SKM-1 (cell line): ENCODE data around the gene ASCC1.

ENCODE experiments used
- DNase-seq: peaks from one replicate; lab custom pipeline; 2025; ENCODE audit not compliant: unreplicated experiment; lab: John Stamatoyannopoulos, UW

The ASCC1 gene

DNA sequence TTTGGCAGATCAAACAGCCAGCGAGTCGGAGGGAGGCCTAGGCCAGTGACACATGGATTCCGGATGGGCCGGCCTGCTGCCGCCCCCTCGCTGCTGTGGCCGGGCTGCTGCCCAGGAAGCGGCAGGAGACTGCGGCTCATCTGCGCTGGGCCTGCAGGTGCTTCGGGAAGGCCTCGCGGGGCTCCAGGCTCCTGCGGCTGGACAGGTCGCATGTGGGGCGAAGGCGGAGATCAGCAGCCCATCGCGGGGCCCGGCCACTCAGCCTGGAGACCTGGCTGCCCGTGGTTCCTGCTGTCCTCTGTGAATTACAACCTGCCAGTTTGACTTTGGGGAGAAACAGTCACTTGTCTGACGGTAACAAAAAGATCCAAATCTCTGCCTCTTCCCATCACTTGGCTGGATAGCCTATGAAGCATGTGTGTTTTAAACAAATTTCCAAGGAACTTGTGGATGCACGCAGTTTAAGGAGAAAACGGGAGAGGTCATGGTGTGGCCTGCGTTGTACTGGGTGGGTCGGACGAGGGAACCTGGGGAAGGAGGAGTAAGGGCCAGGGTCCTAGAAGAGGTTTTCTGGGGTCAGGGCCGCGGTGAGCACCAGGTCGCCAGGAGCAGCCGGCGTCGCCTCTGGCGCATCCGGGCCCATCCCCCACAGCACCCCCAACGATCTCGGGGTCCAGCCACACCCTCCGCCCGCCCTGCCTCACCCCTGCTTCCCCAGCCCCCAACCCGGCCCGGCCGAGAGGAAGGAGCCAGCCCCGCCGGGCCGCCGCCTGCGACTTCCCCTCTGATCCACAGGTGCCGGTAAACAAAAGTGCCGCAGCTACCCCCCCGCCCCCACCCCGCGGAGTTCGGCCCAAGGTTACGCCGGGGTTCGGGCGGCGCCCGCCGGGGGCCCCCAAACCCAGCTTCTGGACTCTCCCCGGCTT lies 129.3 kb downstream of the ASCC1 start:
- no peak for DNase-seq

DNA sequence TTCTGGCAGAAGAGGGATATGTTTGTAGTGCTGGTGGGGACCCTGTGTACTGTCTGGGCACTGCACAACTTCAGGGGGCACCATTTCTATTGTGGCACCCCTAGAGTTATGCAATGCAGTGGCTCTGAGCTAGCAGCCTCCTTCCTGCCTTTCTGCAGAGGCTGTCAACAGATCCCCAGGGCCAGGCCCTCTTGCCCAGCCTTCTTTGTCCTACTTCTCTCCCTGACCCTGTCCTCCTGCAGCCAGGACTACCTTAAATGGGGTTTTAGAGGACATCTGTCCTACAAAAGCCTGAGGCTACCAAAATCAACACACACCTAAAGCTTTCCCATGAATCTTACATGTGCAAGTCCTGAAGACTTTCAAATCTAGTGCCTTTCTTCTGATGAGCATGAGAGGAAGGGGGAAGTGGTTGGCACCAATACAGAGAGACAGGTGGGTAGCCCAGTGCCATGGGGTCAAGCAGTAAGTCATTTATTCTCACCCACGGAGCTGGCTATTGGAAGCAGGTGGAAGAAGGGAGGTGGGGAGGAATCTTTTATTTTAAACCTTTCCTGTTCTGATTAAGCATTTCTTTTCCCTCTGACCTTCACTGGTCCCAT lies 130.1 kb downstream of the ASCC1 start:
- DNase-seq: no peak

DNA sequence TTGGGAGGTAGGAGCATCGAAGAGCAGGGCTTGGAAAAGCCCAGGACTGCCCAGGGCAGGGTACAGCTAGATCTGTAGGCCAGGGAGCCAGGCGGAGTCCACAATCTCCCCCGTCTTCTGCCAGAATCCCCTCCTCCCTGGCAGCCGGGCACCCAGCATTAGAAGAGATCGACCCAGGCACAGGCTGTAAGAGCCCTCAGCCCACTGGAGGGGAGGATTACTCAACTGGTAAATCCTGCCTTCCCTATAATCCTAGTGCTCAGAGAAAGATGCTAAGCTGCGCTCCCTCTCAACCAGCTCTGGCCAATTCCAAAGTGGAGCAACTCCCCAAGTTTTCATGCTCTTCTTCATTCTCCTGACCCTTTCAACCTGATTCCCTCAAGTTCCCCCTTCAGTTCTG lies 130.9 kb downstream of the ASCC1 start:
- no peak for DNase-seq

DNA sequence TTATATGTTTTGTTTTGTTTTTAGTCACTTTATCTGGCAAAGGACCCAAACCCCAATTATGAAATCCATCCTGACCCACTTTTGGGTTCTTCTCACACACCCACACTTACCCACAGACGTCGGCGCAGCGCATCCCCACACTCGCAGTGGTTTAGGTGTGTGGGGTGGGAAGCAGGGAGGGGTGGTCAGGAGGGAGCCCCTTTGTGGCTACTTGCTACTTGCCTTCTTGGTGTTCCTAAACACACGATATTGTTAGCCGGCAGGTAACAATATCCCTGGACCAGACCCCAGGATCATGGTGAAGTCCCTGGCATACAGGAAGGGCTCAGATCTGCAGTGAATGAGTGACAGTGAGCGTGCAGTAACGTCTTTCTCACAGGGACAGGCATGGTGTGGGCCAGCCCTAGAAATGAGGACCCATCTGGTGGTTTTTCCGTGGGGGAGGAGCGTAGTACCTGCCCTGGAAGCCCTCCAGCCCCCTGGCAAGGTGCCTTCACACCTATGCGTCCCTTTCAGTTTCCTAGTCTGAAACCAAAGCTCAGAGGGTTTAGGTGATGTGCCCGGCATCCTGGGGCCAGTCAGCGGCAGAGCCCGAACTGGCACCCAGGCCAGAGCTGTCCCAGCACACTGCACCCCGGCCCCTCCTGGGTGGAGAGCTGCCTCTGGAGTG lies 132.2 kb downstream of the ASCC1 start:
- no peak for DNase-seq

DNA sequence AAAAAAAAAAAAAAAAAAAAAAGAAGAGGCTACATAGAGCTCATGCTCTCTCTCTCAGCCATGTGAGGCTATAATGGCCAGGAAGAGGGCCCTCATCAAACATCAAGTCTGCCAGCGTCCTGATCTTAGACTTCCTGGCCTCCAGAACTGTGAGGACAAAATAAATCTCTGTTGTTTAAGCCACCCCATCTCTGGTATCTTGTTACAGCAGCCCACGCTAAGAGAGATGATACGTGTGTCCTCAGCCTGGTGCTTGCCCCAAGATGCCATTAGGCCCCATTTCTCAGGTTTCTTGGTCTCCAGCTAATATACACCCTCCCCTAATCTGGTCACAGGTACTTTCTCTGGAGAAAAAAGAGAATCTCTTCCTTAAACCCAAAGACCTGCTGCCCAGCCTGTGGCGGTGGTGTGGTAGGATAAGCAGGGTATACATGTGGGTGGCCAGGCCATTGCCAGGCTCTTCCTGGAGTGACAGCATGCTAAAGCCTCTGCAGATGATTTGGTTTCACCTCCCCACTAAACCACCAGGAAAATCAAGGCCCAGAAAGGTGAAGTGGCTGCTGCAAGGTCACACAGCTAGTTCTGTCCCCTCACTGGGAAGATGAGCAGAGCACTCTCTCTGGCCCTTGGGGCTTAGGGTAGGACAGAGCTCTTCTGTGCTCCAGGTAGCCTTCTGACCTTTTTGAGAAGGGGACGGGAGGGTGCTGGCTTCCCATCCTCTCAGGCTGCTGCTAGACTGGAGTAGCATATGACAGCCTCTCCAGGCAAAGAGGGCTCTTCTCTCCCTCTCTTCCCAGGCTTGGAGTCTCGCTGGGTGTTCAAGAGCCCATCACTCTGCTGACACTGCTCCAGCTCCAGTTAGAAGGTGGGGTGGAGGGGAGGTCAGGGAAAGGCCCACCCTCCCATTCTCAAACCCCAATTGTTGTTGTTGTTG lies 133.0 kb downstream of the ASCC1 start:
- no peak for DNase-seq

DNA sequence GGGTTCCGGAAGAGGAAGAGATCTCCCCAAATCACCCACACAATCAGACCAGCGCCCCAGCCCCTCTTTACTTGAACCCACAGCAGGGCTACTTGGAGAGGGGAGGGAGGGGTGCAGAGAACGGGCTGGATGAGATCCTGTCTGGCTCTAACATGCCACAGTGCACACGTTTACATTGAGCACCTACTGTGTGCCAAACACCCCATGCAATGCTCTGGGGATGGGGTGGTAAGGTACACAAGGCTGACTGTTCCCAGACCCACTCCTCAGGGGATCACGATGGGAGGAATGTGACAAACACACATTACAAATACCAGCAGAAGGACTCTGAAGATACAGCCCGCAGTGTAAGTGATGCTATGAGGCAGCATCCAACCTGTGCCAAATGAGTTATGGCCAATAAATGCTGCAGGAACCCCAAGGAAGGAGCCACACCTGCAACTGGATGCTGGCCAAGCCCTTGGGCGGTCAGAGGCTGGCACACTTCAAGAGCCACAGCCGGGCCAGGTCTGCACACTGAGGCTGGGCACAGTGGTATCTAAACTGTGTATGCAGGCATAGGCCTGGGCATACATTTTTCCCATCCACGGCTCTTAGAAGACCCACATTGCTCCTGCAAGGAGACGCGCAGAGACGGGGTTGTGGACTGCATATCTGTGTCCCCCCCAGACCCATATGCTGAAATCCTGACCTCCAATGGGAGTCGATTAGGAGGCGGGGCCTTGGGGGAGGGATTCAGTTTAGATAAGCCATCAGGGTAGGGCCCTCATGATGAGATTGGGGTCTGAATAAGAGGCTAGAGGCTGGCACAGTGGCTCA lies 134.1 kb downstream of the ASCC1 start:
- no peak for DNase-seq

DNA sequence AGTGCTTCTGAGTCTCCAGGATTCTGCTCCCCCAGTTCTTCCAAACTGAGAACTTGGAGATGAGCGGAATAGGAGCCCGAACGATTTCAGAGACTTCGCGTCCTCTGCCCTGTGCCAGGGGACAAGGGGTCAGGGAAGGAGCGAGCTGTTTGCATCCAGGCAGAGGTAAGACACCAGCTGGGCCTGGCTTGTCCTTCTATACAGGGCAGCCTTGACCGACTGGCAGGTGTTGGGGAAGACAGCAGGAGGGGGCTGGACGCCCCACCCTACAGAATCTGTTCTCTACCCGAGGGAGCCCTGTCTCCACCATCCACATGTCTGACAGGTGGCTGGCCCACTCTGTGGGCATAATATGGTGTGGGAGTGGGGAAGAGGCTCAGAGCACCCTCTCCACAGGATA lies 134.9 kb downstream of the ASCC1 start:
- DNase-seq: no peak

DNA sequence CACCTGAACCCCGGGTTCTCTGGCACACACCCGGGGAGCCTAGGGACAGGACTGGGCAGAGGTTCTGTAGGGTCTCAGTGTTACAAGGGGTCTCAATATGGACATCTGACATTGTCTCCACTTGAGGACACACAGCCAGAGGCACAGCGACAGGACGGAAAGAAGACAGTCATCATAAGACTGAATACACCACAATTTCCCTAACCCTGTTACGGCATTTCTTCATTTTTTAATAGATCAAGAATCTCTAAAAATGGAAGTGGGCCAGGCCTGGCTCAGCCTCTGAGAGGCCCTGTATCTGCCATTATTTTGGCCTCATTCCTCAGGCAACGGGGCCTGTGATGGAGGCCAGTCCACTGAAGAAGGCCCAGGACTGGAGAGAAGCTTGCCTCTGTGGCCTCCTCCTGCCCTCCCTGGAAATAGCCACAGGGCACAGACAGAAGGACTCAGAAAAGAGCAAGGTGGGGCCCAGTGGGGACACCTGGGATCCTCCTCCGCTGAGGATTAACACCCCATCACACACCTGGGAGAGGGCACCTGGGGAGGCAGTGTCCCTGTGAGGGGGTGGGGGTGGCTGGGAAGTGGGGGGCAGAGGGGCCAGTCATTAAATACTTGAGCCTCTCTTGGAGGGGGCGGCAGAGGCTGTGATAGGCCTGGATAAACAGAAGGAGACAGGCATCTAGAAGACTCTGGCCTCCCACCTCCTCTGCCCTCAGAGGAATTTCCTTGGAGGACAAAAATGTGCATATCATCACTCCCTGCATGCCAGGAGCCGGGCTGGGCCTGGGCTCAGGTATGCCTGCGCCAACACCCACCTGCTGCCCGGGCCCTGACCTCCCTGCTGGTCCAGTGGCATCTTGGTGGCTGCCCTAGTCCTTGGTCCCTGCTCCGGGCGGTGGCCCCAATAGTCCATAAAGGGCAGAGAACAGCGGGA lies 135.8 kb downstream of the ASCC1 start:
- no peak for DNase-seq

DNA sequence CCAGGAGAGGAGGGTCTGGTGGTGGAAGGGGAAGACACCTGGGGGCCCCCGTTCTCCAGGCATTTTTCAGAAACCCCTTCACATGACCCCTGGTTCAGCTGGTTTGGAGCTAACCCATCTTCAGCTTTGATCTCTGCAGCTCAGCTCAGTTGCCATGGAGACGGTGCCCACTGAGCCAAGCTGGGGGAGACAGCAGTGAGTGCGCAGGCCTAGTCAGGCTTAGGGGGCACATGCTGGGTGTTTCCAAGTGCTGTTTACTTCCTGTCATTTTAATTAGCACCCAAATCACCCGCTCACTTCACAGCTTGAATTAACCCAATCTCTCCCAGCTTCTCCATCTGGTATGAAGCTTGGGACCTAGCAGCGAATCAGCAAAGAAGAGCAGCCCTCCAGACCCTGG lies 136.7 kb downstream of the ASCC1 start:
- no peak for DNase-seq

DNA sequence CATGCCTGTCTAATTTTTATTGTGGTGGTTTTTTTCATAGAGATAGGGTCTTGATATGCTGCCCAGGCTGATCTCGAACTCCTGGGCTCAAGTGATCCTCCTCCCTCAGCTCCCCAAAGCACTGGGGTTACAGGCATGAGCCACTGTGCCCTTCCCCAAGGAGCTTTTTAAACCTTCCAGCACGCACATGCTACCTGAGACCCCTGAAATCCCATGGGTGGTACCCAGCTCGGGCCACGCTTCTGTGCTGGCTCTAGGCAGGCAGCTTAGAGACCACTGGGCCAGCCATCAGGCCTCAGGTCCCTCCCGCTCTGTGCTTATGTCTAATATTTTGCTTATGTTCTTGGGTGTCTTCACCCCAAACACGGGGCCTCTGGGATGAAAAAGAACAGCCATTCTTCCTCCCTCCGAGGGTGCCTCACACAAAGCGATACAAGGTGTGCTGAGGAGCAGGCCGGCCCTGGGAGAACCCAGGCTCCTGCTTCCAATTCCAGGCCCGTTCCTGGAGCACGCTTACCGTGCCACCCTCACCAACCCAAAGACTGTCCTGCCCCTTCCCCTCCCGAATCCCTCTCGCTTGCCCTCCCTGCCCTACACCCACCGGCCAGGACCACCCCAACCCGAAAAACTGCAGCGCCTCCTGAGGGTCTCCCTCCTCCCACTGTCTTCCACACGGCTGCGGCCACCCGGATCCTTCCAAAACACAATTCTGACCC lies 138.6 kb downstream of the ASCC1 start:
- DNase-seq: no peak

DNA sequence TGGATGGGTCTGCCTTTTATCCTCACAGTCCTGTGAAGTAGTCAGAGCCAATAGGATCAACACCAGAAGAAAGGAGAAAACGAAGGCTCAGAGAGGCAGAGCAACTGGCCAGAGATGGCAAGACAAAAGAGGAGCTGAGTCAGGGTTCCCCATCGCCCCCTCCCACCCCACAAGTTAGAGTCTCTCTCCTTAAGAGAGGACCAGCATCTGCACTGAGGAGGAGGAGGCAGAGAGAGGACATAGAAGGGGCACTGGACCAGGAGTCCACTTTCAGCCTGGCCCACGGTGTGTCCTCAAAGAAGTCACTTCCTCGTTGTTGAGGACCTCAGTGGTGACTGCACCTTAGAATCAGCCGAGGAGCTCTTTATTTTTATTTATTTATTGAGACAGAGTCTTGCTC lies 139.3 kb downstream of the ASCC1 start:
- no peak for DNase-seq

DNA sequence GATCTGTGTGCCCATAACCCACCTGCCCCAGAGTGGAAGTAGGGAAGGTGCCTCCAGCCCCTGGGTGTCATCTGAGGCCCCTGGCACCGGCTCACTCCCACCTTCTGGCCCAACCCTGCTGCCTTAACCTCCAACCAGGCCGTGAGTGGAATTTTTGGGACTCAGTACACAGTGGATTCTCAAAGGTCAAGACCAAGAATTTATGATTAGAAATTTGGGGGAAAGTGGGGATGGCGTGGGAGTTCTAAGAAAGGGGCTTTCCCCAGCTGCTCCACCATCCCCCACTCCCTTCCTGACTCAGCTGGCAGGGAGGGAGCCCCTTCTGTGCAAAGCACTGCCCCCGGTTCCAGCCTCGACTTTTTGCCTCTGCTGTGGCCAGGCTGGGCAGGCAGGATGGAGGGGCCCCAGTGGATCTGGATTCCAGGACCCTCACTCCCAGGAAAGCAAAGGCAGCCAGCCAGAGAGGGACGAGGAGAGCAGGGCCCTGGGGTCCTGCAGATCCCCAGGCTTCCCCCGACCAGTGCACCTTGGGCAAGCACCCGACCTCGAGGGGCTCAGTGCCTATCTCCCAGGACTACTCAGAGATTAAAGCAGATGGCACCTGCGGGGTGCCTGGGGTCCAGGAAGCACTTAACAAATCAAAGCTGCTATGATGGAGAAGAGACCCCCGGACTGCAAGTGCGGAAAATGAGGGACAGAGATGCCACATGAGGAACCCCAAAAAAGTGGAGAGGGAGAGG lies 140.5 kb downstream of the ASCC1 start:
- no peak for DNase-seq

DNA sequence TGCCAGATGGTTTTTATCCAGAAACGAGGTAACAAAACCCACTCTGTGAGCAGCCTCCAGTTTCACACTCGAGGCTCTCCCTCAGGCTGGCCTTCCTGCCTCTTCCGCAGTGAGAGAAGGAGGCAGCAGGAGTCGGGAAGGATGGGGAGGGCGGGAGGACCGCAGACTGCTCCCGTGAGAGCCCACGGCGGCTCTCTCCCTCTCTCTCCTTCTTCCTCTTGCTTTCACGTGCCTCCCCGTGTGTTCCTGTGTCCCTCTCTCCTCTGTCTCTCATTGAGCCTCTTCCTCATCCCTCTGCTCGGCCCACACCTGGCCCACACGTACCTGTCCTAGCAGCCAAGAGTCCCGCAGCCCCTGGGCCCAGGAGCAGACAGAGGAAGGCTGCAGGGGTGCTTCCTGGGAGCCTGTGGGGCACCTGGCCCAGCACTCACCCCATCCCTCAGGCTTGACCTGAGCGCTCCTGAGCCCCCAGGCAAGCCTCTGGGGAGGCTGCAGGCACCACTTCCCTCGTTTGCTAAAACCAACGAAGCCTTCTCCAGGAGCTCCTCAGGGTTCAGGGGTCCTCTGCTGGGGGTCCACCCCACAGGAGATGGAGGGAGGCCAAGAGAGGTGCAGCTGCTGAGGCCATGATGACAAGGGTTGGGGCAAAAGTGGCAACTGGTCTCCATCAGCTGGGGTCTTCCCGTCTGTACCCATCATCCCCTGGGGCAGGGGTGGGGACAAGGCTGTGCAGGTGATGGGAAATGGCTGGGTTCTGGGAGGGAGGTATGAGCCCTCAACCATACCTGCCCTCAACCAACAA lies 141.3 kb downstream of the ASCC1 start:
- no peak for DNase-seq

DNA sequence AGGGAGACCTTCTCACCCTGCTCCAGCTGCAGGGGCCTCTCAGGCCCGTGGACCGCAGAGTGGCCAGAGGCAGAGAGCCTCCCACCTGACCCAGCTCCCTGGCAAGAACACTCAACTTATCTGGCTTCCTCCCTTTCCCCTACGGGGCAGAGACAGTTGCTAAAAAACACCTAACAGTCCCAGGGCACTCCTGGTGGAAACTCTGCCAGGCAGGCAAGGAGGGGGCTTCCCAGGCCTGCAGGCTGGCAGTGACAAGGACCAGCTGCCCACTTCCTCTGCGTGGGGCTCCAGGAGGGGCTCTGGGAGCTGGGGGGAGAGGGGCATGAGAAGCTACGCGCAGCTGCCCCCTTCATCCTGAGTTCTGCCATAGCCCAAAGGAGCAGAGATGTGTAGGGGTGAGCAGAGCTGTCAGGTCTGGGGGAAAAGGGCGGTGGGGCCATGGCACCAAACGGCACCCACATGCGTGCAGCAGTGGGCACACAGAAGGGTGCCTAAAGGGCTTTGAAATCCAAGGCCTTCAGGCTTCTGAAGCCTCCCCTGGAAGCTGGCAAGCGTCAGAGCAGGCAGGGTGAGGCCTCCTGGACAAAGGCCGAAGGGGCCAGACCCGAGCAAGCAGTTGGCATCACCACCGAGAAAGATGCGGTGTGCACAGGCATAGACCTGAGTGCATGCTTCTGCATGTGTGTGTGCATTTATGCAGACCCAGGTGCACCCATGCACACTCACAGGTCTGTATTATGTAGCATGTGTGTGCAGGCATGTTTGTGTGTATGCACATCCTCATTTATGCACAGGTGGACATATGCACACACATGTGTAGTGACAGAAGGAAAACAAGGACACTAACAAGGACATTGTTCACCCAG lies 142.1 kb downstream of the ASCC1 start:
- DNase-seq: no peak

DNA sequence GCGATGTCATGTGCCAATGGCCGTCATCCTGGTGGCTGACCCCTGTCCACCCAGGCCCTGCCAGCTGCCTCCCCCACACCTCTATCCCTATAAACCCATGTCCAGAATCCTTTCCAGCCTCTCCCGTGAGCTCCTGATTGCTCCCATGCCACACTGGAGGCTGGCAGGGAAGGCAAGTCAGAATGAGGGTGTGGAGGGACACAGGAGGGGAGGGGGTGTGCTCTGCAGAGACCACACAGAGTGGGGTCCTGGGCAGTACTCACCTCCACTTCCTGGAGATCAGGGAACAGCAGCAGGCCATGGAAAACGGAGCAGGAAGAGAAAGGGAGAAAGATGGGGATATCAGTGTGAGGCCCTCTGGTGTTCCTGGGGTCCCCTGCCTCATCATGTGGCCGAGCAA lies 143.4 kb downstream of the ASCC1 start:
- DNase-seq: no peak

DNA sequence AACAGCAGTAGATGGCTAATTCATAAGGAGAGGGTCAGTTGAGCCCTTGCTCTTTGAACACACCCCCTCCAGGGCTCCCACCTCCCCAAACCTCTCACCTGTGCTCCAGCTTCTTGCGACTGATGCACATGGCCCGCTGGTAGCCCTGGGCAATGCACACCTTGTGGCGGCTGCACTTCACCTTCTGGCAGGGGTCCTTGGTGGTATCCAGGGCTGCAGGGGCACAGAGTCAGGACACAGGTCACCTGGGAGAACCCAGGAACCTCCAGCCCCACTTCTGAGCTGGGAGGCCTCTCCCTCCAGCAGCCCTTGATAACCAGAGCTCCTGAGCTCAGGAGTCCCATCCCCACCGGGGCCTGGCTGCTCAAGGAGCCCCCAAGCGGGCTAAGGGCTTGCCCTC lies 144.0 kb downstream of the ASCC1 start:
- no peak for DNase-seq
